Astrocyte (in vitro differentiated cells and primary cell): Measurements from ENCODE around the gene FITM2. TPM values are rescaled to one million over a fixed set of nuclear protein-coding genes. Genes with fewer than 3 reads are reported as not detected.

ENCODE experiments used
- DNase-seq: peaks from one replicate; pipeline ENCODE4 v3.0.0-alpha.2; 2010; ENCODE audit warnings: low read depth
- FAIRE-seq: peaks from 2 replicates; lab custom pipeline; 2011; peaks lifted over from hg19 to GRCh38; lab: Jason Lieb, UNC
- H2AFZ ChIP-seq: 2 replicates; pipeline ENCODE4 v1.6.0; 2012; ENCODE audit warnings: low read depth, low read length, inconsistent platforms
- H3K27ac ChIP-seq: 2 replicates; pipeline ENCODE4 v1.5.1; 2011; ENCODE audit warnings: low read depth, low read length, inconsistent platforms
- H3K27me3 ChIP-seq: 2 replicates; pipeline ENCODE4 v1.6.0; 2011; ENCODE audit warnings: low read length, inconsistent platforms; ENCODE audit not compliant: insufficient read depth
- H3K36me3 ChIP-seq: 2 replicates; pipeline ENCODE4 v1.5.1; 2011; ENCODE audit warnings: low read length, inconsistent platforms; ENCODE audit not compliant: insufficient read depth
- H3K4me1 ChIP-seq: 2 replicates; pipeline ENCODE4 v1.5.1; 2011; ENCODE audit warnings: low read length, inconsistent platforms; ENCODE audit not compliant: insufficient read depth
- H3K4me2 ChIP-seq: 2 replicates; pipeline ENCODE4 v1.6.0; 2012; ENCODE audit warnings: low read length, inconsistent platforms
- H3K4me3 ChIP-seq: 2 replicates; pipeline ENCODE4 v1.5.1; 2011; ENCODE audit warnings: low read depth, mild to moderate bottlenecking, low read length, inconsistent platforms; ENCODE audit not compliant: insufficient read depth
- H3K79me2 ChIP-seq: 2 replicates; pipeline ENCODE4 v1.6.0; 2012; ENCODE audit warnings: mild to moderate bottlenecking, low read length, inconsistent platforms; ENCODE audit not compliant: insufficient read depth
- H3K9ac ChIP-seq: 2 replicates; pipeline ENCODE4 v1.6.0; 2012; ENCODE audit warnings: mild to moderate bottlenecking, low read length, inconsistent platforms
- H3K9me3 ChIP-seq: 2 replicates; pipeline ENCODE4 v1.5.1; 2012; ENCODE audit warnings: low read depth, mild to moderate bottlenecking, low read length, inconsistent platforms; ENCODE audit not compliant: insufficient read depth
- H4K20me1 ChIP-seq: 2 replicates; pipeline ENCODE4 v1.6.0; 2012; ENCODE audit warnings: low read length, inconsistent platforms; ENCODE audit not compliant: insufficient read depth
- H3K27ac Mint-ChIP-seq: one replicate; pipeline ENCODE4 v1.8.0; 2021; ENCODE audit warnings: mild to moderate bottlenecking, mixed read lengths; ENCODE audit not compliant: unreplicated experiment
- H3K27me3 Mint-ChIP-seq: one replicate; pipeline ENCODE4 v1.8.0; 2021; ENCODE audit warnings: low read depth, mixed read lengths; ENCODE audit not compliant: unreplicated experiment
- H3K36me3 Mint-ChIP-seq: one replicate; pipeline ENCODE4 v1.8.0; 2021; ENCODE audit warnings: low read depth, mixed read lengths; ENCODE audit not compliant: unreplicated experiment
- H3K4me1 Mint-ChIP-seq: one replicate; pipeline ENCODE4 v1.8.0; 2021; ENCODE audit warnings: low read depth, mixed read lengths; ENCODE audit not compliant: unreplicated experiment
- H3K4me3 Mint-ChIP-seq: one replicate; pipeline ENCODE4 v1.8.0; 2021; ENCODE audit warnings: mild to moderate bottlenecking, moderate library complexity, mixed read lengths; ENCODE audit not compliant: unreplicated experiment
- H3K9me3 Mint-ChIP-seq: one replicate; pipeline ENCODE4 v1.8.0; 2021; ENCODE audit warnings: mild to moderate bottlenecking, mixed read lengths; ENCODE audit not compliant: unreplicated experiment
- CTCF ChIP-seq: IDR thresholded peaks from 2 replicates; pipeline ENCODE4 v1.5.1; 2011; ENCODE audit warnings: low read depth, mild to moderate bottlenecking, inconsistent platforms, low read length, moderate library complexity; ENCODE audit not compliant: insufficient read depth
- EZH2 ChIP-seq: IDR thresholded peaks from 2 replicates; pipeline ENCODE4 v1.6.1; 2012; ENCODE audit warnings: mild to moderate bottlenecking, low read length, inconsistent platforms; ENCODE audit not compliant: insufficient read depth
- total RNA-seq: library from RNA; stranded (reverse); gene quantifications from 2 replicates; pipeline ENCODE4 v1.2.1, GENCODE V29; 2021

Gene FITM2
- total RNA-seq, 1 donor from 2014 or later: 6.3 TPM

GRCh38 chr20:44336086-44336485 lies 25.1 kb upstream of the FITM2 start:
- Histone ChIP-seq H3K9ac (no peak overlapping the region), H3K4me3 (no peak overlapping the region), H3K9me3 (no peaks in the 10 kb centered on the region), H2AFZ (no peak overlapping the region), H3K4me1 (no peaks in the 10 kb centered on the region), H3K4me2 (no peak overlapping the region), H3K36me3 (no peaks in the 10 kb centered on the region), H3K79me2 (no peaks in the 10 kb centered on the region), H3K27ac (no peak overlapping the region), H3K27me3 (peaks cover 27% of the 10 kb centered on the region), H4K20me1 (no peaks in the 10 kb centered on the region)
- Mint-ChIP-seq H3K4me3 (peak overlapping the region; percentile 1), H3K9me3 (peaks cover 3% of the 10 kb centered on the region), H3K27ac (no peak overlapping the region), H3K4me1 (peaks cover 18% of the 10 kb centered on the region), H3K27me3 (peaks cover 6% of the 10 kb centered on the region), H3K36me3 (no peaks in the 10 kb centered on the region)
- no peak for FAIRE-seq
- no peak for TF ChIP-seq EZH2
- TF ChIP-seq CTCF: no peak
- DNase-seq: no peak

GRCh38 chr20:44335675-44336074 lies 24.7 kb upstream of the FITM2 start:
- peaks cover 18% of the 10 kb centered on the region for H3K4me1 Mint-ChIP-seq
- H3K9me3 Mint-ChIP-seq: peaks cover 3% of the 10 kb centered on the region
- Histone ChIP-seq H3K79me2 (no peaks in the 10 kb centered on the region), H3K4me2 (no peak overlapping the region), H3K9ac (no peak overlapping the region), H3K4me1 (no peaks in the 10 kb centered on the region), H4K20me1 (no peaks in the 10 kb centered on the region), H3K4me3 (no peak overlapping the region), H3K9me3 (no peaks in the 10 kb centered on the region), H3K36me3 (no peaks in the 10 kb centered on the region), H2AFZ (no peak overlapping the region), H3K27me3 (peaks cover 27% of the 10 kb centered on the region), H3K27ac (no peak overlapping the region)
- DNase-seq: no peak
- no peak overlapping the region for H3K4me3 Mint-ChIP-seq
- FAIRE-seq: no peak
- peaks cover 6% of the 10 kb centered on the region for H3K27me3 Mint-ChIP-seq
- no peak overlapping the region for H3K27ac Mint-ChIP-seq
- H3K36me3 Mint-ChIP-seq: no peaks in the 10 kb centered on the region
- TF ChIP-seq CTCF: no peak
- no peak for TF ChIP-seq EZH2

GRCh38 chr20:44334709-44335108 lies 23.7 kb upstream of the FITM2 start:
- Histone ChIP-seq H3K4me2 (no peak overlapping the region), H3K36me3 (no peaks in the 10 kb centered on the region), H3K27me3 (peaks cover 27% of the 10 kb centered on the region), H3K4me3 (no peak overlapping the region), H3K79me2 (no peaks in the 10 kb centered on the region), H4K20me1 (no peaks in the 10 kb centered on the region), H3K9ac (no peak overlapping the region), H3K9me3 (no peaks in the 10 kb centered on the region), H2AFZ (no peak overlapping the region), H3K4me1 (no peaks in the 10 kb centered on the region), H3K27ac (no peak overlapping the region)
- no peaks in the 10 kb centered on the region for H3K36me3 Mint-ChIP-seq
- TF ChIP-seq CTCF (no peak), EZH2 (no peak)
- no peak for FAIRE-seq
- H3K27ac Mint-ChIP-seq: no peak overlapping the region
- H3K4me3 Mint-ChIP-seq: no peak overlapping the region
- H3K27me3 Mint-ChIP-seq: peaks cover 6% of the 10 kb centered on the region
- H3K9me3 Mint-ChIP-seq: peaks cover 3% of the 10 kb centered on the region
- H3K4me1 Mint-ChIP-seq: peaks cover 18% of the 10 kb centered on the region
- no peak for DNase-seq
